Activated CD8-positive, alpha-beta memory T cell treated with anti-CD3 and anti-CD28 coated beads for 36 hours (primary cell): ENCODE results near the gene ROM1. TPM values are rescaled to one million over a fixed set of nuclear protein-coding genes. Genes with fewer than 3 reads are reported as not detected.
"Not testable (repeated sequence)": the region's sequence is repeated elsewhere in the genome, so short reads cannot be mapped to it uniquely, and the experiment has no call there.

Experiments
- CTCF ChIA-PET: fragments of 350-600 bp; sonication (Branson Sonifier 250); formaldehyde crosslinking; loops from one replicate; lab custom pipeline; 2021; ENCODE audit warnings: antibody characterized with exemption; lab: Charles Lee
- POLR2A ChIA-PET: fragments of 350-600 bp; sonication (Branson Sonifier 250); formaldehyde crosslinking; loops from one replicate; lab custom pipeline; 2021; ENCODE audit warnings: antibody characterized with exemption; lab: Charles Lee
- total RNA-seq, 2 experiments: library from RNA; stranded (reverse); gene quantifications; one replicate each; pipeline ENCODE4 v1.2.3, GENCODE V29; 2021

The ROM1 gene
- total RNA-seq, 2 experiments from 2014 or later: 3.0 to 3.2 TPM

- POLR2A ChIA-PET: interaction anchor here (0.6 to 0.7 kb wide), 2 partner anchors 16 to 108 kb away, joined by 3 read pairs; no protein-coding TSS in a partner anchor
- CTCF ChIA-PET: interaction anchor here (0.6 to 1.6 kb wide), 3 partner anchors 27 to 172 kb away, joined by 3 read pairs; partner anchors contain the start of gene TMEM179B
Measured at GRCh38 chr11:62615521-62615920, 2.5 kb downstream of the ROM1 start.

- POLR2A ChIA-PET: not testable (repeated sequence)
- CTCF ChIA-PET: interaction anchor here (0.9 to 1.6 kb wide), 4 partner anchors 24 to 170 kb away, joined by 3 read pairs; partner anchors contain the start of genes C11orf98, CSKMT and TMEM179B
Measured at GRCh38 chr11:62616957-62617356, 3.9 kb downstream of the ROM1 start.

- CTCF ChIA-PET: interaction anchor here (1.0 to 2.4 kb wide), 6 partner anchors 8 to 51 kb away, joined by 3 to 10 read pairs (median 4); partner anchors contain the start of genes C11orf98, CSKMT, INTS5 and LBHD1
- POLR2A ChIA-PET: interaction anchor here (0.6 to 2.1 kb wide), 13 partner anchors 8 to 263 kb away, joined by 3 to 13 read pairs (median 7); partner anchors contain the start of genes C11orf98, CSKMT, EML3 and GANAB
Measured at GRCh38 chr11:62621027-62621566, 8.0 kb downstream of the ROM1 start.

- ChIA-PET CTCF (interaction anchor here (0.6 to 2.4 kb wide), 9 partner anchors 8 to 72 kb away, joined by 3 to 10 read pairs (median 5); partner anchors contain the start of genes C11orf98, CSKMT, INTS5 and LBHD1), POLR2A (interaction anchor here (0.6 to 2.1 kb wide), 19 partner anchors 9 to 167 kb away, joined by 3 to 13 read pairs (median 5); partner anchors contain the start of genes C11orf98, CSKMT, EEF1G and EML3)
Measured at GRCh38 chr11:62621567-62622470, 8.8 kb downstream of the ROM1 start, which contains the start of gene B3GAT3. Gene B3GAT3 (minus strand): TSS chr11:62621986. CDS start chr11:62621947, 39 bp downstream.

GRCh38 chr11:62622476-62623089 is 9.5 kb downstream of the ROM1 start:
- POLR2A ChIA-PET: interaction anchor here (0.7 to 2.1 kb wide), 12 partner anchors 9 to 166 kb away, joined by 3 to 13 read pairs (median 4); partner anchors contain the start of genes C11orf98, CSKMT, EEF1G and EML3
- CTCF ChIA-PET: interaction anchor here (0.6 to 2.4 kb wide), 7 partner anchors 9 to 239 kb away, joined by 3 to 10 read pairs (median 5); partner anchors contain the start of genes ROM1 and TUT1

- POLR2A ChIA-PET: no interaction called here
- CTCF ChIA-PET: interaction anchor here (1.0 kb wide), 1 partner anchor 17 kb away, joined by 3 read pairs; no protein-coding TSS in a partner anchor
Measured at GRCh38 chr11:62627713-62628112, 14.7 kb downstream of the ROM1 start.

- ChIA-PET POLR2A (no interaction called here), CTCF (interaction anchor here (2.5 kb wide), 1 partner anchor 9 kb away, joined by 10 read pairs; no protein-coding TSS in a partner anchor)
Measured at GRCh38 chr11:62632492-62632891, 19.4 kb downstream of the ROM1 start.

- ChIA-PET CTCF (interaction anchor here (0.8 to 3.2 kb wide), 2 partner anchors 21 to 29 kb away, joined by 3 to 9 read pairs; partner anchors contain the start of genes C11orf98 and CSKMT), POLR2A (interaction anchor here (0.7 to 3.3 kb wide), 3 partner anchors 21 to 27 kb away, joined by 4 to 24 read pairs (median 4); partner anchors contain the start of genes C11orf98, CSKMT, LBHD1 and UQCC3)
Measured at GRCh38 chr11:62644220-62644619, 31.2 kb downstream of the ROM1 start.

GRCh38 chr11:62645671-62645945 is 32.6 kb downstream of the ROM1 start:
- ChIA-PET POLR2A (interaction anchor here (0.8 to 5.1 kb wide), 6 partner anchors 12 to 54 kb away, joined by 3 to 45 read pairs (median 6); partner anchors contain the start of genes C11orf98, CSKMT, LBHD1 and TUT1), CTCF (interaction anchor here (0.8 to 3.2 kb wide), 7 partner anchors 11 to 221 kb away, joined by 3 to 9 read pairs (median 3); partner anchors contain the start of genes C11orf98, CSKMT, EML3 and TUT1)

GRCh38 chr11:62645946-62646824 is 33.1 kb downstream of the ROM1 start, which contains the start of gene GANAB:
Gene GANAB (minus strand): TSS chr11:62646613. CDS start chr11:62646599, 14 bp downstream.
- CTCF ChIA-PET: interaction anchor here (0.8 to 3.2 kb wide), 7 partner anchors 11 to 221 kb away, joined by 3 to 9 read pairs (median 3); partner anchors contain the start of genes C11orf98, CSKMT, EML3 and TUT1
- POLR2A ChIA-PET: interaction anchor here (0.5 to 5.1 kb wide), 11 partner anchors 11 to 141 kb away, joined by 3 to 45 read pairs (median 4); partner anchors contain the start of genes B3GAT3, C11orf98, CSKMT and LBHD1

- CTCF ChIA-PET: interaction anchor here (3.2 kb wide), 1 partner anchor 18 kb away, joined by 9 read pairs; the partner anchor contains the start of genes C11orf98 and CSKMT
- POLR2A ChIA-PET: interaction anchor here (0.6 to 5.1 kb wide), 7 partner anchors 19 to 141 kb away, joined by 3 to 45 read pairs (median 6); partner anchors contain the start of genes B3GAT3, C11orf98, CSKMT and LBHD1
Measured at GRCh38 chr11:62646825-62647608, 34.0 kb downstream of the ROM1 start.

- ChIA-PET POLR2A (interaction anchor here (5.1 kb wide), 1 partner anchor 18 kb away, joined by 45 read pairs; the partner anchor contains the start of genes C11orf98 and CSKMT), CTCF (interaction anchor here (0.9 to 2.1 kb wide), 2 partner anchors 10 to 36 kb away, joined by 3 to 6 read pairs; no protein-coding TSS in a partner anchor)
Measured at GRCh38 chr11:62647609-62648005, 34.5 kb downstream of the ROM1 start.

GRCh38 chr11:62648185-62648966 is 35.3 kb downstream of the ROM1 start:
- ChIA-PET CTCF (interaction anchor here (0.9 to 2.1 kb wide), 4 partner anchors 9 to 57 kb away, joined by 3 to 6 read pairs (median 4); partner anchors contain the start of gene TUT1), POLR2A (interaction anchor here (0.6 to 5.1 kb wide), 2 partner anchors 18 to 54 kb away, joined by 3 to 45 read pairs; partner anchors contain the start of genes C11orf98 and CSKMT)

- CTCF ChIA-PET: interaction anchor here (1.3 to 2.1 kb wide), 3 partner anchors 37 to 57 kb away, joined by 4 to 6 read pairs (median 5); partner anchors contain the start of gene TUT1
Measured at GRCh38 chr11:62648967-62649364, 35.9 kb downstream of the ROM1 start.

More at GRCh38 chr11:62648967-62649364, 35.9 kb downstream of the ROM1 start:
- POLR2A ChIA-PET: interaction anchor here (0.6 to 5.1 kb wide), 2 partner anchors 17 to 53 kb away, joined by 3 to 45 read pairs; partner anchors contain the start of genes C11orf98 and CSKMT
